GM12872 (cell line): ENCODE results near the gene TBC1D2B.

ENCODE experiments used
- CTCF ChIP-seq: IDR thresholded peaks from 3 replicates; pipeline ENCODE4 v1.5.1; 2011; ENCODE audit warnings: low read depth, mild to moderate bottlenecking, low read length, moderate library complexity; ENCODE audit not compliant: insufficient read depth

TBC1D2B gene

GRCh38 chr15:78070049-78070700, 7.3 kb downstream of the TBC1D2B start:
- TF ChIP-seq CTCF: no peak

DNA sequence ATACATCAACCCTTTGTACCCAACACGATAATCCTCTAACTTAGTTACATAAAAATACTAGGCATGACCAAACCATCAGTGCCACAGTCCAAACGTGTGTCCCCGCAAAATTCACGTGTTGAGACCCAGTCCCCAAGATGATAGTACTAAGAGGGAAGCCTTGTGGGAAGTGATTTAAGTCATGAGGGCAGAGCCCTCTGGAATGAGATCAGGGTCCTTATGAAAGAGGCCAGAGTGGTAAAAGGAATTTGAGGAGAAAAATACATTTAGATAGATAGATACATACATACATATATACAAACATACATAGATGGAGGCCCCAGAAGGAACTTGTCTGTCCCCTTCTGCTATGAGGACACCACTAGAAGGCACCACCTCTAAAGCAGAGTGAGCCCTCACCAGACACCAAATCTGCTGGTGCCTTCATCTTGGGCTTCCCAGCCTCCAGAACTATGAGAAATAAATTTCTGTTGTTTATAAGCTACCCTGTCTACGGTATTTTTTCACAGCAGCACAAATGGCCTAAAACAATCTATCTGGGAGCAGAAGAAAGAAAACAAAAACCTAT, 8.0 kb downstream of the TBC1D2B start:
- TF ChIP-seq CTCF: 0 out of 3 replicates have a peak, but pooled peaks have one; percentile 19

- peak; percentile 29; the same call in 1 of the 3 replicates for TF ChIP-seq CTCF
Measured at GRCh38 chr15:78069052-78069414, 8.5 kb downstream of the TBC1D2B start.

- no peak for TF ChIP-seq CTCF
Measured at GRCh38 chr15:78067328-78068228, 9.9 kb downstream of the TBC1D2B start.

- no peak for TF ChIP-seq CTCF
Measured at GRCh38 chr15:78065973-78066946, 11.3 kb downstream of the TBC1D2B start.

DNA sequence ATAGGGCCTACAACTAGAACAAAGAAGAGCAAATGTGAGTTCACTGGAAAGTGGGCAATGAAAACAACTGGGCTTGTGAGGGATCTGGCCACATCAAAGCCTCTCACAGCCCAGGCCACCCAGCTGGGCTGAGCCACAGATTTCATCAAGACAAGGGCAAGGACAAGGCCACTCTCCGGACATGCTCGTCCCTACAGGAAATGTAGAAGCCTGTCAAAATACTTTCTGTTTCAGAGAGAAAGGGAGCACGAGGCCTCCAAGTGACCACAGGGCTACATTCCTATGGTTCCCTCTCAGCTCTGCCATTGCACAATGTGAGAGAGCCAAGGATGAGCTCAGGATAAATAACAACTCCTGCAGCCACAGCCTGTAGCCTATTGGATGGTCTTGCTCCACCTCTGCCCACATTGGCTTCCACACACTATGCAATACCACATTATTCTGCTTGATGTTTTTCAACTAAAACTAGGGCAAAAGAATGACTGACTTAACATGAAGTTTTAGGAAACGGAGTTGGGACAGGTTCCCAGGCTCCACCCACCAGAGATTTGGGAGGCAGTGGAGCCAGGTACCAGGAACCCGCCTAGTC, 12.1 kb downstream of the TBC1D2B start:
- no peak for TF ChIP-seq CTCF
